ENCODE measurements around the gene RSPH4A.

- TF ChIP-seq CTCF (IDR thresholded peaks at IDR 0.05; ENCODE audit: low read length) (no peak), EZH2 (IDR thresholded peaks at IDR 0.05; ENCODE audit: borderline replicate concordance, low read length) (no peak)
Measured at GRCh38 chr6:116586276-116586675, 30.0 kb upstream of the RSPH4A start.

All from OCI-LY1 (cell line).